ENCODE measurements around the gene CISD1. TPM values are rescaled to one million over a fixed set of nuclear protein-coding genes. Genes with fewer than 3 reads are reported as not detected.

CISD1 gene
- total RNA-seq, 2 donors from 2014 or later: 10.3 to 16.9 TPM

DNA sequence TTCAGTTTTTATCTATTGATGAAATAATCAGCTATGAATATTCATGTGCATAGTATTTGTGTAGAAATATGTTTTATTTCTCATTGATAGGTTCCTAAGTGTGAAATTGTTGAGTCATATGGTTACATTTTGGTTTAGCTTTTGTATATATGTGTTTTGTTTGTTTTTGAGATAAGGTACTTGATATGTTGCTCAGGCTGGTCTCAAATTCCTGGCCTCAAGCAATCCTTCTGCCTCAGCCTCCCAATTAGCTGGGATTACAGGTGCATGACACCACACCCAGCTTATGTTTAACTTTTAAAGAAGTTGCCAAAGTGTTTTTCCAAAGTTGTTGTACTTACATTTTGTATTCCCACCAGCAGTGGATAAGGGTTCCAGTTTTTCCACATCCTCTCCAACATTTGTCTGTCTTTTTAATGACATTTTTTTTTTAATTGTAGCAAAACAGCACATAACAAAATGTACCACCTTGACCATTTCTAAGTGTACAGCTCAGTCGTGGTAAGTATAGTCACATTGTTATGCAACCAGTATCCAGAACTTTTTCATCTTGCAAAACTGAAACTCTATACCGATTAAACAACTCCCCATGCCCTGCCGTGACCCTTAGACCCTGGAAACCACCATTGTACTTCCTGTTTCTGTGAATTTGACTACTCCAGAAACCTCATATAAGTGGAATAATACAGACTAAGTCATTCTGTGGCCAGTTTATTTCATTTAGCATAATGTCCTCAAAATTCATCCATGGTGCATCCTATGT is 53.3 kb downstream of the CISD1 start:
- Histone ChIP-seq H3K27ac (no peak overlapping the region), H3K27me3 (replicated peaks; ENCODE audit: insufficient read depth) (no peaks in the 10 kb centered on the region), H3K4me3 (no peak overlapping the region), H3K4me1 (replicated peaks) (no peaks in the 10 kb centered on the region), H3K9me3 (no peaks in the 10 kb centered on the region), H3K36me3 (no peaks in the 10 kb centered on the region)
- DNase-seq (ENCODE audit: low spot score): no peak
- WGBS: 56% methylated on average over 3 of the region's 3 CpGs
- TF ChIP-seq POLR2A (IDR thresholded peaks at IDR 0.05) (no peak), POLR2AphosphoS5 (IDR thresholded peaks at IDR 0.05) (no peak)
- TF ChIP-seq, protein P1, sequence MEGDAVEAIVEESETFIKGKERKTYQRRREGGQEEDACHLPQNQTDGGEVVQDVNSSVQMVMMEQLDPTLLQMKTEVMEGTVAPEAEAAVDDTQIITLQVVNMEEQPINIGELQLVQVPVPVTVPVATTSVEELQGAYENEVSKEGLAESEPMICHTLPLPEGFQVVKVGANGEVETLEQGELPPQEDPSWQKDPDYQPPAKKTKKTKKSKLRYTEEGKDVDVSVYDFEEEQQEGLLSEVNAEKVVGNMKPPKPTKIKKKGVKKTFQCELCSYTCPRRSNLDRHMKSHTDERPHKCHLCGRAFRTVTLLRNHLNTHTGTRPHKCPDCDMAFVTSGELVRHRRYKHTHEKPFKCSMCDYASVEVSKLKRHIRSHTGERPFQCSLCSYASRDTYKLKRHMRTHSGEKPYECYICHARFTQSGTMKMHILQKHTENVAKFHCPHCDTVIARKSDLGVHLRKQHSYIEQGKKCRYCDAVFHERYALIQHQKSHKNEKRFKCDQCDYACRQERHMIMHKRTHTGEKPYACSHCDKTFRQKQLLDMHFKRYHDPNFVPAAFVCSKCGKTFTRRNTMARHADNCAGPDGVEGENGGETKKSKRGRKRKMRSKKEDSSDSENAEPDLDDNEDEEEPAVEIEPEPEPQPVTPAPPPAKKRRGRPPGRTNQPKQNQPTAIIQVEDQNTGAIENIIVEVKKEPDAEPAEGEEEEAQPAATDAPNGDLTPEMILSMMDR (IDR thresholded peaks at IDR 0.05): no peak
- intact Hi-C loops (cut with DNase I): no loop called here

DNA sequence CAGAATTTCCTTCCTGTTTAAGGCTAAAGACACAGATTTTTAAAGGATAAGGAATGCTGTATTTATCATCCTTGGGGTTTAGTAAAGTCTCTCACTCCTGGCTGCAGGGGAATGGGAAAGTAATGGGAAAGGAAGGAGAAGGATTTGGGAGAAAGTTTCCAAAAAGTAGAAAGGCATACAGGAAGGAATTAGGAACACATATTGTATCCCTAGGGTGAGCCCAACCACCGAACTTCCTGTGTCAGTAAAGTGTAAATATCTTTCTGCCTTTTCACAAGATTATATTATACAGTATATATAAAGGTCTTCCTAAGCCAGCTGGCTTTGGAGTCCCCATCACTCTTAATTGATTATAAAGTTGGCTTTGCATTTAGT is 53.9 kb downstream of the CISD1 start:
- Histone ChIP-seq H3K9me3 (no peaks in the 10 kb centered on the region), H3K27me3 (replicated peaks; ENCODE audit: insufficient read depth) (no peaks in the 10 kb centered on the region), H3K4me1 (replicated peaks) (no peaks in the 10 kb centered on the region), H3K4me3 (no peak overlapping the region), H3K36me3 (no peaks in the 10 kb centered on the region), H3K27ac (no peak overlapping the region)
- TF ChIP-seq POLR2A (IDR thresholded peaks at IDR 0.05): no peak
- TF ChIP-seq, protein P1 (IDR thresholded peaks at IDR 0.05): no peak
- no peak for TF ChIP-seq POLR2AphosphoS5 (IDR thresholded peaks at IDR 0.05)
- DNase-seq (ENCODE audit: low spot score): no peak
- 48% methylated on average over 1 of the region's 1 CpG for WGBS
- intact Hi-C loops (cut with DNase I): no loop called here

- TF ChIP-seq, protein P1 (IDR thresholded peaks at IDR 0.05): no peak
- TF ChIP-seq POLR2AphosphoS5 (IDR thresholded peaks at IDR 0.05): no peak
- TF ChIP-seq POLR2A (IDR thresholded peaks at IDR 0.05): no peak
Observed at GRCh38 chr10:58326967-58327381, 58.0 kb downstream of the CISD1 start.

GRCh38 chr10:58328233-58328632 is 59.3 kb downstream of the CISD1 start:
- WGBS: 100% methylated on average over 1 of the region's 1 CpG
- Histone ChIP-seq H3K27ac (no peak overlapping the region), H3K9me3 (no peaks in the 10 kb centered on the region), H3K4me1 (replicated peaks) (no peaks in the 10 kb centered on the region), H3K27me3 (replicated peaks; ENCODE audit: insufficient read depth) (no peaks in the 10 kb centered on the region), H3K4me3 (no peak overlapping the region), H3K36me3 (no peaks in the 10 kb centered on the region)
- TF ChIP-seq POLR2AphosphoS5 (IDR thresholded peaks at IDR 0.05) (no peak), POLR2A (IDR thresholded peaks at IDR 0.05) (no peak)
- TF ChIP-seq, protein P1 (IDR thresholded peaks at IDR 0.05): no peak
- intact Hi-C loops (cut with DNase I): no loop called here
- DNase-seq (ENCODE audit: low spot score): no peak

More at GRCh38 chr10:58326967-58327381, 58.0 kb downstream of the CISD1 start:
- H3K9me3 ChIP-seq: no peaks in the 10 kb centered on the region
- intact Hi-C loops (cut with DNase I): no loop called here
- H3K36me3 ChIP-seq: no peaks in the 10 kb centered on the region
- 44% methylated on average over 14 of the region's 25 CpGs for WGBS
- H3K27ac ChIP-seq: no peak overlapping the region
- H3K27me3 ChIP-seq (replicated peaks; ENCODE audit: insufficient read depth): no peaks in the 10 kb centered on the region
- no peak for DNase-seq (ENCODE audit: low spot score)
- peak overlapping the region in 1 of 2 donors; percentile 9 for H3K4me3 ChIP-seq
- no peaks in the 10 kb centered on the region for H3K4me1 ChIP-seq (replicated peaks)

GRCh38 chr10:58330431-58330830 is 61.5 kb downstream of the CISD1 start:
- TF ChIP-seq POLR2AphosphoS5 (IDR thresholded peaks at IDR 0.05) (no peak), POLR2A (IDR thresholded peaks at IDR 0.05) (no peak)
- TF ChIP-seq, protein P1 (IDR thresholded peaks at IDR 0.05): no peak
- intact Hi-C loops (cut with DNase I): loop anchor here (10.0 kb wide), 1 partner anchor 54 kb away; the partner anchor contains the start of gene TFAM
- Histone ChIP-seq H3K27ac (no peak overlapping the region), H3K4me3 (no peak overlapping the region), H3K27me3 (replicated peaks; ENCODE audit: insufficient read depth) (no peaks in the 10 kb centered on the region), H3K36me3 (no peaks in the 10 kb centered on the region), H3K4me1 (replicated peaks) (no peaks in the 10 kb centered on the region), H3K9me3 (no peaks in the 10 kb centered on the region)
- 93% methylated on average over 1 of the region's 1 CpG for WGBS
- no peak for DNase-seq (ENCODE audit: low spot score)
